Fibroblast of lung (primary cell): ENCODE results near the gene GOLGA6L1.
"Not testable (repeated sequence)": the region's sequence is repeated elsewhere in the genome, so short reads cannot be mapped to it uniquely, and the experiment has no call there.

Experiments used
- CTCF ChIP-seq, 2 donors: IDR thresholded peaks in 1 of 2; conservative IDR thresholded peaks in 1 of 2; 1 replicate in 1 of 2; 2 replicates in 1 of 2; pipeline ENCODE4 v1.5.1; 2011 to 2012; ENCODE audit warnings: low read length in 2 of 2, control low read depth in 1 of 2, inconsistent platforms in 1 of 2, low read depth in 1 of 2, mild to moderate bottlenecking in 1 of 2
- EZH2 ChIP-seq: IDR thresholded peaks from 2 replicates; pipeline ENCODE4 v1.5.1; 2012; ENCODE audit warnings: low read length, control low read depth, mild to moderate bottlenecking; ENCODE audit errors: missing control alignments

- TF ChIP-seq CTCF (conservative IDR thresholded peaks at IDR 0.05 in 1 of 2, IDR thresholded peaks at IDR 0.05 in 1 of 2; ENCODE audit: low read depth in 1 of 2, low read length in 2 of 2); EZH2: not testable (repeated sequence)
These were observed 44.6 kb upstream of the GOLGA6L1 start for GRCh38 chr15:23181201-23181600.
